ENCODE measurements around the gene KCNB1.

The KCNB1 gene

GRCh38 chr20:49384437-49385434, 97.7 kb downstream of the KCNB1 start:
- no peak for DNase-seq

- no peak for DNase-seq
Observed at GRCh38 chr20:49381558-49382493, 100.6 kb downstream of the KCNB1 start.

GRCh38 chr20:49380337-49380780, 102.1 kb downstream of the KCNB1 start:
- no peak for DNase-seq

GRCh38 chr20:49379338-49379737, 103.1 kb downstream of the KCNB1 start:
- no peak for DNase-seq

- no peak for DNase-seq
Observed at GRCh38 chr20:49377326-49377725, 105.1 kb downstream of the KCNB1 start.

- DNase-seq, result no peak
Observed at GRCh38 chr20:49375170-49375569, 107.3 kb downstream of the KCNB1 start.

GRCh38 chr20:49372095-49372734, 110.3 kb downstream of the KCNB1 start:
- DNase-seq, result no peak

GRCh38 chr20:49368596-49368995, 113.9 kb downstream of the KCNB1 start:
- no peak for DNase-seq

GRCh38 chr20:49367113-49367512, 115.4 kb downstream of the KCNB1 start:
- DNase-seq, result no peak

- DNase-seq, result no peak
Observed at GRCh38 chr20:49366687-49367086, 115.8 kb downstream of the KCNB1 start.

- DNase-seq, result no peak
Observed at GRCh38 chr20:49361862-49362660, 120.4 kb downstream of the KCNB1 start.

GRCh38 chr20:49360242-49360968, 122.1 kb downstream of the KCNB1 start:
- no peak for DNase-seq

- no peak for DNase-seq
Observed at GRCh38 chr20:49356676-49357075, 125.8 kb downstream of the KCNB1 start.

GRCh38 chr20:49354673-49355072, 127.8 kb downstream of the KCNB1 start:
- no peak for DNase-seq

- no peak for DNase-seq
Observed at GRCh38 chr20:49353348-49353747, 129.1 kb downstream of the KCNB1 start.

- no peak for DNase-seq
Observed at GRCh38 chr20:49352751-49353150, 129.7 kb downstream of the KCNB1 start.

- no peak for DNase-seq
Observed at GRCh38 chr20:49351775-49352174, 130.7 kb downstream of the KCNB1 start.

- no peak for DNase-seq
Observed at GRCh38 chr20:49349694-49350252, 132.7 kb downstream of the KCNB1 start.

GRCh38 chr20:49349078-49349477, 133.4 kb downstream of the KCNB1 start:
- no peak for DNase-seq

- no peak for DNase-seq
Observed at GRCh38 chr20:49348563-49348962, 133.9 kb downstream of the KCNB1 start.

- DNase-seq, result no peak
Observed at GRCh38 chr20:49347156-49347555, 135.3 kb downstream of the KCNB1 start.

Measured in amniotic stem cell (primary cell).